Ovary (tissue), 9 donors: ENCODE measurements around the gene BACE2. TPM values are rescaled to one million over a fixed set of nuclear protein-coding genes. Genes with fewer than 3 reads are reported as not detected.

Experiments used
- DNase-seq, 5 donors: peaks; one replicate each; pipeline ENCODE4 v3.0.0-alpha.2; 2019 to 2020
- H3K27ac ChIP-seq, 2 donors: fragments of 200-600 bp; one replicate each; pipeline versions ENCODE4 v1.5.1 to v1.8.0; 2019 to 2022
- H3K27me3 ChIP-seq: fragments of 200-600 bp; one replicate; pipeline ENCODE4 v1.8.0; 2022
- H3K36me3 ChIP-seq: fragments of 200-600 bp; sonication (generic); one replicate; pipeline ENCODE4 v1.5.1; 2019
- H3K4me1 ChIP-seq: one replicate; pipeline ENCODE4 v1.8.1; 2013; ENCODE audit warnings: mild to moderate bottlenecking, moderate library complexity; ENCODE audit not compliant: insufficient read depth
- H3K4me3 ChIP-seq: fragments of 200-600 bp; sonication (generic); one replicate; pipeline ENCODE4 v1.5.1; 2017
- H3K9me3 ChIP-seq, 2 donors: fragments of 200-600 bp in 1 of 2; sonication (generic) in 1 of 2; one replicate each; pipeline versions ENCODE4 v1.5.1 to v1.8.1; 2013 to 2019; ENCODE audit warnings: mild to moderate bottlenecking in 1 of 2, moderate library complexity in 1 of 2
- CTCF ChIP-seq, 3 donors: fragments of 450-650 bp in 2 of 3; fragments of 200-600 bp in 1 of 3; IDR thresholded peaks; one replicate each; pipeline versions ENCODE4 v1.5.1 to v1.8.0; 2016 to 2022; ENCODE audit warnings: antibody characterized with exemption in 3 of 3, mild to moderate bottlenecking in 1 of 3
- EP300 ChIP-seq: sonication (generic); formaldehyde crosslinking; IDR thresholded peaks from one replicate; pipeline ENCODE4 v1.6.1; 2017; ENCODE audit warnings: antibody characterized with exemption
- POLR2A ChIP-seq: fragments of 450-650 bp; IDR thresholded peaks from one replicate; pipeline ENCODE4 v1.6.1; 2017; ENCODE audit warnings: antibody characterized with exemption, mild to moderate bottlenecking, moderate library complexity
- WGBS, 3 donors: extraction: QIAGEN DNeasy Blood & Tissue Kit in 1 of 3; methylation state at CpG; one replicate each; pipeline versions ENCODE4 v1.1.5 to v1.1.7; 2013 to 2017; 5-methylcytosine and 5-hydroxymethylcytosine counted together
- intact Hi-C, 4 donors: fragments of 100-400 bp; cut with DNase I; formaldehyde crosslinking; loops; one replicate each; pipeline versions ENCODE4 v1.11.0 to v1.15.1; 2022 to 2023
- polyA plus RNA-seq, 2 donors: library from polyadenylated mRNA; stranded (reverse); fragments of 200-250 nt in 1 of 2; fragments of 350-450 nt in 1 of 2; fragmentation: Illumina TruSeq in 1 of 2; extraction: RNeasy Lipid Tissue Mini Kit (QIAGEN cat#74804) in 1 of 2; gene quantifications; one replicate each; pipeline ENCODE4 v1.2.3, GENCODE V29; 2013 to 2014
- total RNA-seq, 7 donors: library from RNA; depleted of rRNA in 2 of 7; stranded (reverse); fragments of >200 nt in 2 of 7; fragmentation: NEBNext Ultra II Directional in 3 of 7; extraction: Animal tissue kit (Norgen Biotek cat#: 25700) in 3 of 7; gene quantifications; one replicate each; pipeline versions ENCODE4 v1.1.0 to v1.2.4, GENCODE V29; 2016 to 2023
- donor health status: DM: no; HTN: no; CAD: no; lungs with moderate emphysema.
- donor health status: DM: no; HTN: no; CAD: no.
- donor health status: Bipolar disorder and iron deficiency.
- donor health status: DM: yes; HTN: yes; CAD: no.
- donor health status: DM: no; HTN: no; CAD: no.
- donor health status: DM: yes; HTN: yes; CAD: no.

Gene BACE2
- total and polyA plus RNA-seq, 9 donors = 11.4 to 75.6 (median 24.4) TPM

DNA sequence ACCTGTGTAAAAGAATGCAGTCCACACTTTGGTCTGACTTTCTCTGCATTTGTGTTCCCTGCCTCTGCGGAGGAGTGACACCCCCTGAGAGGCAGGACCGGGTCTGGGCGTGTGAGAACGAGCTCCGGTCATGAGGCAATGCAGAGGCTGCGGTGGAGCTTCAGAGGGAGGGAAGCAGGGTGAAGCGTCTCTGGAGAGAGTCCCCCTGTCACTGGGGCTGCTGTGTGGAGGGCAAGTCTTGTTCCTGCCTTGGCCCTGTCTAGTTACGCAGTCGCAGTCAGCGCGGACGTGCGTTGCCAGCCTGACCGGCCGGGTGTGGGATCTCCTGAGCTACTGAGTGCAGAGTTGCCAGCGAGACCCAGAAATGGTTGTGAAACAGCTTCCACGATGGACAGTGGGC is 48.5 kb downstream of the BACE2 start:
- intact Hi-C loops = loop anchor here in 1 of 4 donors (5.0 kb wide), 1 partner anchor 791 kb away; no protein-coding TSS in a partner anchor
- no peaks in the 10 kb centered on the region for H3K27me3 ChIP-seq
- H3K4me3 ChIP-seq = no peak overlapping the region
- H3K4me1 ChIP-seq = no peaks in the 10 kb centered on the region
- H3K9me3 ChIP-seq = no peaks in the 10 kb centered on the region
- H3K27ac ChIP-seq = no peak overlapping the region
- no peak for DNase-seq
- 87 to 91% (median 91%) methylated on average over 17 of the region's 17 CpGs for WGBS, 3 donors
- H3K36me3 ChIP-seq = no peaks in the 10 kb centered on the region
- TF ChIP-seq CTCF (IDR thresholded peaks at IDR 0.05) (no peak), POLR2A (no peak), EP300 (no peak)

GRCh38 chr21:41217671-41218385 is 49.9 kb downstream of the BACE2 start:
- TF ChIP-seq CTCF (IDR thresholded peaks at IDR 0.05) (no peak), POLR2A (no peak), EP300 (no peak)
- Histone ChIP-seq H3K36me3 (no peaks in the 10 kb centered on the region), H3K9me3 (no peaks in the 10 kb centered on the region), H3K27me3 (no peaks in the 10 kb centered on the region), H3K27ac (no peak overlapping the region), H3K4me3 (no peak overlapping the region), H3K4me1 (no peaks in the 10 kb centered on the region)
- no peak for DNase-seq
- intact Hi-C loops = loop anchor here in 1 of 4 donors (5.0 kb wide), 1 partner anchor 789 kb away; no protein-coding TSS in a partner anchor
- 73 to 79% (median 77%) methylated on average over 12 of the region's 12 CpGs for WGBS, 3 donors

DNA sequence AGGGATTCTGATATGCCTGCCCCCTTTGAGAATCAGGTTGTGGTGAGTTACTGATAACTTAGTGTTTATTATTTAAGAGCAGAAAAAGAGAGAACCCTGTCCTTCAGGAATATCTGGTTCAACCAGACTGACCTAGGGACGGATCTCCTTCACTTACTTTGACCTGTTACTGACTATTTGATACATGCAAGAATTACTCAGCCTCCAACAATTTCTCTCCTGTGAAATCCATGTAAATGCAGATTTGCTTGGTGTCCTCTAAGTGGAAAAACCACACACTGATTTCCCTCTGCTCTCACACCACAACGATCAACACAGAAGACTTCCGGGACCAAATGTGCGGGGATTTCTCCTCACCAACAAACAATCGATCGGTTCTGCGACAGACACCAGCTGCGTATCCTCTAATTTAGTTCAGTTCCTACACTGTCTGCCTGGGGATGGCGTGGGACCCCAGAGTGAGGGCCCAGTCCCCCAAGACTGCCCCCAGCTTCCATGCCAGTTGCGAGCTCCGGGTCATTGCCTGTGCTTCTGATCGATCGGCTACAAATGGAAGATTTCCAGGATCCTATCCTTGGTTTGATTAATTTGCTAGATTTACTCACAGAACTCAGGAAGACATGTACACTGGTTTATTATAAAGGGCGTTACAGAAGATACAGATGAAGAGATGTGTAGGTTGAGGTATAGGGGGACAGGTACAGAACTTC is 51.7 kb downstream of the BACE2 start:
- TF ChIP-seq CTCF (IDR thresholded peaks at IDR 0.05) = no peak
- TF ChIP-seq EP300 = no peak
- TF ChIP-seq POLR2A = no peak
- Histone ChIP-seq H3K27ac (no peak overlapping the region), H3K9me3 (no peaks in the 10 kb centered on the region), H3K36me3 (no peaks in the 10 kb centered on the region), H3K27me3 (no peaks in the 10 kb centered on the region), H3K4me3 (no peak overlapping the region), H3K4me1 (no peaks in the 10 kb centered on the region)
- DNase-seq = no peak
- intact Hi-C loops = loop anchor here in 1 of 4 donors (5.0 kb wide), 1 partner anchor 788 kb away; no protein-coding TSS in a partner anchor
- 93 to 95% (median 94%) methylated on average over 14 of the region's 14 CpGs for WGBS, 3 donors

- no peaks in the 10 kb centered on the region for H3K9me3 ChIP-seq
- TF ChIP-seq POLR2A (no peak), EP300 (no peak), CTCF (IDR thresholded peaks at IDR 0.05) (no peak)
- H3K4me3 ChIP-seq = no peak overlapping the region
- no peak overlapping the region for H3K27ac ChIP-seq
- no peaks in the 10 kb centered on the region for H3K4me1 ChIP-seq
- intact Hi-C loops = no loop called here
- no peaks in the 10 kb centered on the region for H3K27me3 ChIP-seq
- 86 to 91% (median 89%) methylated on average over 8 of the region's 8 CpGs for WGBS, 3 donors
- H3K36me3 ChIP-seq = no peaks in the 10 kb centered on the region
- no peak for DNase-seq
These were observed 52.3 kb downstream of the BACE2 start for GRCh38 chr21:41220208-41220733.
